OCI-M2 (cell line): Measurements from ENCODE around the gene BRWD1.

ENCODE experiments used
- DNase-seq: peaks from one replicate; lab custom pipeline; 2025; ENCODE audit not compliant: unreplicated experiment; lab: John Stamatoyannopoulos, UW

The BRWD1 gene

GRCh38 chr21:39330001-39330400 lies 16.6 kb upstream of the BRWD1 start:
- DNase-seq: no peak

GRCh38 chr21:39327727-39328126 lies 14.3 kb upstream of the BRWD1 start:
- no peak for DNase-seq

GRCh38 chr21:39326607-39327307 lies 13.3 kb upstream of the BRWD1 start:
- DNase-seq: no peak

GRCh38 chr21:39325458-39325857 lies 12.0 kb upstream of the BRWD1 start:
- no peak for DNase-seq

- DNase-seq: no peak
Observed at GRCh38 chr21:39321424-39321823, 8.0 kb upstream of the BRWD1 start.

- DNase-seq: no peak
Observed at GRCh38 chr21:39319814-39320332, 6.4 kb upstream of the BRWD1 start.

- DNase-seq: no peak
Observed at GRCh38 chr21:39319251-39319756, 5.9 kb upstream of the BRWD1 start.

GRCh38 chr21:39318091-39318959 lies 4.9 kb upstream of the BRWD1 start:
- no peak for DNase-seq

- peak; percentile 95 for DNase-seq
Observed at GRCh38 chr21:39317134-39318090, 4.0 kb upstream of the BRWD1 start.

GRCh38 chr21:39316729-39317128 lies 3.3 kb upstream of the BRWD1 start:
- DNase-seq: no peak

- DNase-seq: no peak
Observed at GRCh38 chr21:39315603-39316445, 2.4 kb upstream of the BRWD1 start.

- peak; percentile 89 for DNase-seq
Observed at GRCh38 chr21:39314143-39315027, 953 bp upstream of the BRWD1 start.

- DNase-seq: no peak
Observed at GRCh38 chr21:39313042-39313570, 326 bp downstream of the BRWD1 start.

- DNase-seq: peak; percentile 98
Observed at GRCh38 chr21:39312112-39313041, 1.1 kb downstream of the BRWD1 start.

- no peak for DNase-seq
Observed at GRCh38 chr21:39311164-39311563, 2.3 kb downstream of the BRWD1 start.

GRCh38 chr21:39307466-39307865 lies 6.0 kb downstream of the BRWD1 start:
- DNase-seq: no peak

GRCh38 chr21:39300587-39300986 lies 12.8 kb downstream of the BRWD1 start:
- no peak for DNase-seq

GRCh38 chr21:39296891-39297290 lies 16.5 kb downstream of the BRWD1 start:
- no peak for DNase-seq
